Stomach (tissue), 9 donors: Measurements from ENCODE around the gene SLAMF1. TPM values are rescaled to one million over a fixed set of nuclear protein-coding genes. Genes with fewer than 3 reads are reported as not detected.
A peak's percentile ranks its signal among the peaks of the same experiment; 100 is the strongest.

Source experiments
- DNase-seq, 2 donors: peaks; one replicate each; pipeline versions ENCODE4 v3.0.0 to v3.0.0-alpha.2; 2013 to 2019
- H3K27ac ChIP-seq, 5 donors: fragments of 200-600 bp in 4 of 5; sonication (generic) in 4 of 5; one replicate each; pipeline ENCODE4 v1.5.1; 2013 to 2019; ENCODE audit warnings: mild to moderate bottlenecking in 1 of 5, moderate library complexity in 1 of 5
- H3K27me3 ChIP-seq, 3 donors: fragments of 200-600 bp; sonication (generic); one replicate each; pipeline ENCODE4 v1.5.1; 2017 to 2019; ENCODE audit warnings: mixed run types in 1 of 3
- H3K36me3 ChIP-seq, 4 donors: fragments of 200-600 bp; sonication (generic); 1 replicate in 3 of 4; 2 replicates in 1 of 4; pipeline ENCODE4 v1.5.1; 2016 to 2019
- H3K4me1 ChIP-seq, 4 donors: fragments of 200-600 bp; sonication (generic); one replicate each; pipeline ENCODE4 v1.5.1; 2016 to 2019
- H3K4me3 ChIP-seq, 4 donors: fragments of 200-600 bp; sonication (generic) in 3 of 4; one replicate each; pipeline ENCODE4 v1.5.1; 2016 to 2019; ENCODE audit warnings: mild to moderate bottlenecking in 1 of 4
- H3K9me3 ChIP-seq, 4 donors: fragments of 200-600 bp; sonication (generic); one replicate each; pipeline ENCODE4 v1.5.1; 2016 to 2019
- EP300 ChIP-seq: sonication (generic); formaldehyde crosslinking; IDR thresholded peaks from one replicate; pipeline ENCODE4 v1.6.1; 2017; ENCODE audit warnings: antibody characterized with exemption
- POLR2A ChIP-seq, 4 donors: fragments of 450-650 bp; IDR thresholded peaks; one replicate each; pipeline ENCODE4 v1.6.1; 2016; ENCODE audit warnings: antibody characterized with exemption in 4 of 4, control low read depth in 2 of 4, mild to moderate bottlenecking in 1 of 4, moderate library complexity in 1 of 4
- POLR2AphosphoS5 ChIP-seq, 3 donors: sonication (generic); formaldehyde crosslinking; IDR thresholded peaks; one replicate each; pipeline ENCODE4 v1.6.1; 2016; ENCODE audit warnings: antibody characterized with exemption in 3 of 3
- WGBS, 5 donors: extraction: QIAGEN DNeasy Blood & Tissue Kit in 3 of 5; methylation state at CpG; one replicate each; pipeline versions ENCODE4 v1.1.5 to v1.1.7; 2013 to 2018; 5-methylcytosine and 5-hydroxymethylcytosine counted together
- intact Hi-C: fragments of 100-400 bp; cut with DNase I; formaldehyde crosslinking; loops from one replicate; pipeline ENCODE4 v1.15.1; 2023; ENCODE audit warnings: low total_unique reads
- polyA plus RNA-seq, 3 donors: library from polyadenylated mRNA; stranded (reverse); fragments of 200-250 nt; gene quantifications; one replicate each; pipeline ENCODE4 v1.2.3, GENCODE V29; 2013
- total RNA-seq, 5 donors: library from RNA; depleted of rRNA; stranded (reverse); fragments of >200 nt; gene quantifications; one replicate each; pipeline versions ENCODE4 v1.1.0 to v1.2.3, GENCODE V29; 2014 to 2016
- TF ChIP-seq, protein P1 (sequence below), 7 experiments: fragments of 450-650 bp in 4 of 7; fragments of 200-600 bp in 3 of 7; sonication (generic) in 3 of 7; IDR thresholded peaks; one replicate each; pipeline ENCODE4 v1.5.1; 2016 to 2019; ENCODE audit warnings: antibody characterized with exemption in 7 of 7, control low read depth in 2 of 7, mild to moderate bottlenecking in 1 of 7
- donor health status: healthy with polysubstance abuse.
- donor health status: Bipolar disorder and iron deficiency.
- donor health status: healthy.

SLAMF1 gene
- total and polyA plus RNA-seq, 8 donors: 0.12 to 4.1 (median 0.92) TPM; not detected in 3

- 78 to 85% (median 82%) methylated on average over 4 of the region's 4 CpGs for WGBS, 5 donors
- Histone ChIP-seq H3K9me3 (peaks cover 0 to 2% (median 0%) of the 10 kb centered on the region in 4 donors), H3K4me1 (peaks cover 0 to 35% (median 4%) of the 10 kb centered on the region in 4 donors), H3K36me3 (no peaks in the 10 kb centered on the region), H3K4me3 (no peak overlapping the region), H3K27me3 (no peaks in the 10 kb centered on the region), H3K27ac (no peak overlapping the region)
- intact Hi-C loops: no loop called here
- TF ChIP-seq, protein P1, sequence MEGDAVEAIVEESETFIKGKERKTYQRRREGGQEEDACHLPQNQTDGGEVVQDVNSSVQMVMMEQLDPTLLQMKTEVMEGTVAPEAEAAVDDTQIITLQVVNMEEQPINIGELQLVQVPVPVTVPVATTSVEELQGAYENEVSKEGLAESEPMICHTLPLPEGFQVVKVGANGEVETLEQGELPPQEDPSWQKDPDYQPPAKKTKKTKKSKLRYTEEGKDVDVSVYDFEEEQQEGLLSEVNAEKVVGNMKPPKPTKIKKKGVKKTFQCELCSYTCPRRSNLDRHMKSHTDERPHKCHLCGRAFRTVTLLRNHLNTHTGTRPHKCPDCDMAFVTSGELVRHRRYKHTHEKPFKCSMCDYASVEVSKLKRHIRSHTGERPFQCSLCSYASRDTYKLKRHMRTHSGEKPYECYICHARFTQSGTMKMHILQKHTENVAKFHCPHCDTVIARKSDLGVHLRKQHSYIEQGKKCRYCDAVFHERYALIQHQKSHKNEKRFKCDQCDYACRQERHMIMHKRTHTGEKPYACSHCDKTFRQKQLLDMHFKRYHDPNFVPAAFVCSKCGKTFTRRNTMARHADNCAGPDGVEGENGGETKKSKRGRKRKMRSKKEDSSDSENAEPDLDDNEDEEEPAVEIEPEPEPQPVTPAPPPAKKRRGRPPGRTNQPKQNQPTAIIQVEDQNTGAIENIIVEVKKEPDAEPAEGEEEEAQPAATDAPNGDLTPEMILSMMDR (IDR thresholded peaks at IDR 0.05): no peak
- TF ChIP-seq POLR2AphosphoS5 (IDR thresholded peaks at IDR 0.05) (no peak), EP300 (no peak), POLR2A (IDR thresholded peaks at IDR 0.05) (no peak)
- no peak for DNase-seq
Observed at GRCh38 chr1:160662910-160663309, 16.1 kb upstream of the SLAMF1 start.

DNA sequence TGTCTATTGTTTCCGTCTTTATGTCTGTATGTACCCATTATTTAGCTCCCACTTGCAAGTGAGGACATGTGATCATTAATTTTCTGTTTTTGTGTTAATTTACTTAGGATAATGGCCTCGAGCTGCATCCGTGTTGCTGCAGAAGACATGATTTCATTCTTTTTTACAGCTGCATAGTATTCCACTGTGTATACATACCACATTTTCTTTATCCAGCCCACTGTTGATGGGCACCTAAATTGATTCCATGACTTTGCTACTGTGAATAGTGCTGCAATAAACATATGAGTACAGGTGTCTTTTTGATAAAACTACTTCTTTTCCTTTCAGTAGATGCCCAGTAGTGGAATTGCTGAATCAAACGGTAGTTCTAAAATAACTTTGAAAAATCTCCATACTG lies 12.7 kb upstream of the SLAMF1 start:
- H3K4me3 ChIP-seq: no peak overlapping the region
- H3K27ac ChIP-seq: no peak overlapping the region
- H3K4me1 ChIP-seq: peaks cover 0 to 17% (median 0%) of the 10 kb centered on the region in 4 donors
- H3K27me3 ChIP-seq: no peaks in the 10 kb centered on the region
- H3K36me3 ChIP-seq: no peaks in the 10 kb centered on the region
- DNase-seq: no peak
- 94 to 96% (median 95%) methylated on average over 4 of the region's 4 CpGs for WGBS, 5 donors
- no peak for TF ChIP-seq POLR2A (IDR thresholded peaks at IDR 0.05)
- TF ChIP-seq POLR2AphosphoS5 (IDR thresholded peaks at IDR 0.05): no peak
- TF ChIP-seq, protein P1 (IDR thresholded peaks at IDR 0.05): no peak
- no peak for TF ChIP-seq EP300
- H3K9me3 ChIP-seq: peaks cover 0 to 2% (median 0%) of the 10 kb centered on the region in 4 donors
- intact Hi-C loops: no loop called here

- H3K9me3 ChIP-seq: peaks cover 0 to 2% (median 0%) of the 10 kb centered on the region in 4 donors
- no peak overlapping the region for H3K27ac ChIP-seq
- no peak for TF ChIP-seq POLR2AphosphoS5 (IDR thresholded peaks at IDR 0.05)
- no peak for TF ChIP-seq EP300
- TF ChIP-seq, protein P1 (IDR thresholded peaks at IDR 0.05): no peak
- TF ChIP-seq POLR2A (IDR thresholded peaks at IDR 0.05): no peak
- no peak overlapping the region for H3K4me3 ChIP-seq
- no peaks in the 10 kb centered on the region for H3K27me3 ChIP-seq
- no peak for DNase-seq
- 86 to 94% (median 91%) methylated on average over 1 to 2 of the region's 2 CpGs for WGBS, 5 donors
- intact Hi-C loops: no loop called here
- H3K36me3 ChIP-seq: no peaks in the 10 kb centered on the region
- H3K4me1 ChIP-seq: peaks cover 0 to 15% (median 0%) of the 10 kb centered on the region in 4 donors
Observed at GRCh38 chr1:160658814-160659193, 12.0 kb upstream of the SLAMF1 start.

DNA sequence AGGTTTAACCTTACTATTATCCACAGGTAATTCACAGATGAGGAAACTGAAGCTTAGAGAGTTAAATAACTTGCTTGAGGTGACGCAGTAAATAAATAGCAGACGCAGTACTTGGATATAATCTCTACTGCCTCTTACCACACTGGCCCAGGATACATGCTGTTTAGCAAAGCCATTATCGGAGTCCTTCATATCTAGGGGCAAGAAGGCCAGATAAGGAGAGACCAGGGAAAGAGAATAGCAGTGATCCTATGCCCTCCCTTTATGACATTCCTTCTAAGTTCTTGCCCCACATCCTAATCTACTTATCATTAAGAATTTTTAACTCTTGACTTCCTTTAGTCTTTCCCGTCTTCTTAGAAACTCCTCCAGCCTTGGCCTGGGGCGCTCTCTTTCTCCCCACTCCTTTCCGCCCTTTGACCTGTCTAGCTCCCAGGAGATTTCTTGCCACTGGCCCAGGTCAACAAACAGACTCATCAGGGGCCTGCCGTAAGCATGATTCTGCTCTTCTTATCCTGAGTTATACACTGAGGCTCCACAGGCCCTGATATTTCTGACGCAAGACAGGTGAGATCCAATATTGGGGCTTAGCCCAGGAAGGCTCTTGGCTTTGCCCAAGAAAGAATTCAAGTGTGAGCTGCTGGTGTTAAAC lies 11.4 kb upstream of the SLAMF1 start:
- no peaks in the 10 kb centered on the region for H3K27me3 ChIP-seq
- WGBS, 5 donors: 58 to 69% (median 64%) methylated on average over 8 of the region's 8 CpGs

More for the DNA sequence above, 11.4 kb upstream of the SLAMF1 start:
- Histone ChIP-seq H3K4me3 (no peak overlapping the region), H3K4me1 (peaks cover 0 to 15% (median 0%) of the 10 kb centered on the region in 4 donors), H3K36me3 (no peaks in the 10 kb centered on the region), H3K27ac (peak overlapping the region in 1 of 5 donors; percentile 38), H3K9me3 (peaks cover 0 to 2% (median 0%) of the 10 kb centered on the region in 4 donors)
- TF ChIP-seq EP300 (no peak), POLR2AphosphoS5 (IDR thresholded peaks at IDR 0.05) (no peak), POLR2A (IDR thresholded peaks at IDR 0.05) (no peak)
- TF ChIP-seq, protein P1 (IDR thresholded peaks at IDR 0.05): no peak
- intact Hi-C loops: no loop called here
- DNase-seq: no peak
